A549 (cell line): Measurements from ENCODE around the gene BAHD1. TPM values are rescaled to one million over a fixed set of nuclear protein-coding genes. Genes with fewer than 3 reads are reported as not detected.

Source experiments
- ATAC-seq, 2 experiments: fragments of 200-7000 bp in 1 of 2; fragments of >200 bp in 1 of 2; cut with Nextera tagmentation in 1 of 2; cut with Tn5 transposase in 1 of 2; 3 replicates each; pipeline versions ENCODE4 v1.8.0 to v1.9.1; 2018 to 2020; ENCODE audit warnings: mild to moderate bottlenecking in 1 of 2, moderate library complexity in 1 of 2
- CTCF ChIA-PET: fragments of 300-600 bp; sonication (Branson Sonifier 250); formaldehyde crosslinking; extraction: SDS; loops from one replicate; lab custom pipeline; 2021; ENCODE audit warnings: antibody characterized with exemption, inconsistent platforms; lab: Yijun Ruan, JAX
- POLR2A ChIA-PET: fragments of 350-600 bp; formaldehyde crosslinking; extraction: SDS; loops from one replicate; lab custom pipeline; 2021; ENCODE audit warnings: antibody characterized with exemption, inconsistent platforms; lab: Yijun Ruan, JAX
- DNase-seq, 2 experiments: peaks; one replicate each; pipeline versions ENCODE4 v3.0.0 to v3.0.0-alpha.2; 2011 to 2016; ENCODE audit warnings: low read depth in 1 of 2, low spot score in 1 of 2
- FAIRE-seq: peaks from 2 replicates; lab custom pipeline; 2011; peaks lifted over from hg19 to GRCh38; lab: Jason Lieb, UNC
- H3K27ac ChIP-seq, 2 experiments: fragments of >200 bp; sonication (Bioruptor Twin); formaldehyde crosslinking; 3 replicates each; pipeline ENCODE4 v1.5.1; 2016 to 2017
- H3K4me1 ChIP-seq: fragments of >200 bp; sonication (Bioruptor Twin); formaldehyde crosslinking; 3 replicates; pipeline ENCODE4 v1.6.1; 2016
- H3K4me2 ChIP-seq: fragments of >200 bp; sonication (Bioruptor Twin); formaldehyde crosslinking; 3 replicates; pipeline ENCODE4 v1.6.1; 2016
- H3K4me3 ChIP-seq: fragments of >200 bp; sonication (Bioruptor Twin); formaldehyde crosslinking; 3 replicates; pipeline ENCODE4 v1.5.1; 2016
- H3K9me3 ChIP-seq: fragments of >200 bp; sonication (Bioruptor Twin); formaldehyde crosslinking; 3 replicates; pipeline ENCODE4 v1.6.1; 2016
- EP300 ChIP-seq, 2 experiments: fragments of >200 bp; sonication (Bioruptor Twin); formaldehyde crosslinking; IDR thresholded peaks; 2 replicates in 1 of 2; 3 replicates in 1 of 2; pipeline ENCODE4 v1.6.1; 2016 to 2017
- ESRRA ChIP-seq: fragments of 150-350 bp; IDR thresholded peaks from 2 replicates; pipeline ENCODE4 v1.6.1; 2014; ENCODE audit warnings: mild to moderate bottlenecking, low read length, borderline replicate concordance
- HMGXB4 ChIP-seq: fragments of 250-450 bp; sonication (Bioruptor Pico); IDR thresholded peaks from 2 replicates; pipeline ENCODE4 v1.5.0; 2021; ENCODE audit warnings: mild to moderate bottlenecking, moderate library complexity, borderline replicate concordance
- HOXB5 ChIP-seq: fragments of 250-450 bp; sonication (Bioruptor Pico); IDR thresholded peaks from 2 replicates; pipeline ENCODE4 v1.5.0; 2020; ENCODE audit warnings: mild to moderate bottlenecking, moderate library complexity
- KDM5A ChIP-seq: fragments of 200-600 bp; sonication (generic); IDR thresholded peaks from 2 replicates; pipeline ENCODE4 v1.6.1; 2016; ENCODE audit warnings: antibody characterized with exemption, mild to moderate bottlenecking
- MAFK ChIP-seq: fragments of 450-650 bp; IDR thresholded peaks from 2 replicates; pipeline ENCODE4 v1.6.1; 2014; ENCODE audit not compliant: partially characterized antibody
- MAZ ChIP-seq: fragments of 150-350 bp; IDR thresholded peaks from 2 replicates; pipeline ENCODE4 v1.6.1; 2014; ENCODE audit warnings: antibody characterized with exemption, low read depth, low read length, borderline replicate concordance
- NFE2L2 ChIP-seq: fragments of 150-350 bp; conservative IDR thresholded peaks from 2 replicates; pipeline ENCODE4 v1.6.1; 2014; ENCODE audit warnings: low read length
- NPAS2 ChIP-seq: fragments of 250-450 bp; sonication (Bioruptor Pico); IDR thresholded peaks from 2 replicates; pipeline ENCODE4 v1.8.0; 2022; ENCODE audit warnings: mild to moderate bottlenecking, moderate library complexity, borderline replicate concordance
- NR3C1 ChIP-seq: fragments of >200 bp; sonication (Bioruptor Twin); formaldehyde crosslinking; IDR thresholded peaks from 3 replicates; pipeline ENCODE4 v1.6.1; 2017
- PHF8 ChIP-seq: fragments of 200-600 bp; sonication (generic); IDR thresholded peaks from 2 replicates; pipeline ENCODE4 v1.6.1; 2016; ENCODE audit warnings: low read depth, mild to moderate bottlenecking, antibody characterized with exemption, moderate library complexity, borderline replicate concordance
- POLR2A ChIP-seq: IDR thresholded peaks from 2 replicates; pipeline ENCODE4 v1.6.1; 2012; ENCODE audit warnings: mild to moderate bottlenecking, low read length
- RARB ChIP-seq: fragments of 250-450 bp; sonication (Bioruptor Pico); IDR thresholded peaks from 2 replicates; pipeline ENCODE4 v1.8.0; 2021; ENCODE audit warnings: mild to moderate bottlenecking, moderate library complexity
- RCOR1 ChIP-seq: fragments of 150-350 bp; IDR thresholded peaks from 2 replicates; pipeline ENCODE4 v1.6.1; 2014; ENCODE audit warnings: antibody characterized with exemption, low read length, low read depth
- RFX5 ChIP-seq: fragments of 450-650 bp; IDR thresholded peaks from 2 replicates; pipeline ENCODE4 v1.7.1; 2014; ENCODE audit warnings: antibody characterized with exemption, mild to moderate bottlenecking, moderate library complexity
- RNF2 ChIP-seq: fragments of 200-600 bp; sonication (generic); IDR thresholded peaks from 2 replicates; pipeline ENCODE4 v1.6.1; 2016; ENCODE audit warnings: low read depth, mild to moderate bottlenecking, antibody characterized with exemption, moderate library complexity, borderline replicate concordance
- SREBF2 ChIP-seq: fragments of 450-650 bp; IDR thresholded peaks from 2 replicates; pipeline ENCODE4 v1.6.1; 2014; ENCODE audit warnings: mild to moderate bottlenecking, moderate library complexity
- TFCP2L1 ChIP-seq: fragments of 250-450 bp; sonication (Bioruptor Pico); IDR thresholded peaks from 2 replicates; pipeline ENCODE4 v1.5.0; 2021; ENCODE audit warnings: mild to moderate bottlenecking
- ZNF302 ChIP-seq: fragments of 250-450 bp; sonication (Bioruptor Pico); IDR thresholded peaks from 2 replicates; pipeline ENCODE4 v1.9.0; 2021; ENCODE audit warnings: inconsistent platforms, mild to moderate bottlenecking, moderate library complexity
- ZSCAN20 ChIP-seq: fragments of 250-450 bp; sonication (Bioruptor Pico); IDR thresholded peaks from 2 replicates; pipeline ENCODE4 v1.8.0; 2022; ENCODE audit warnings: mild to moderate bottlenecking, moderate library complexity
- WGBS: methylation state at CpG from one replicate; pipeline ENCODE4 v1.1.6; 2017; ENCODE audit errors: missing lambda C conversion rate; 5-methylcytosine and 5-hydroxymethylcytosine counted together
- polyA plus RNA-seq, 4 experiments: library from polyadenylated mRNA; depleted of rRNA in 3 of 4; stranded (reverse); fragments of >200 nt; fragmentation: RNase III in 1 of 4; extraction: RNeasy Plus Mini Kit Qiagen cat#74134 plus additional on column Dnase treatment in 1 of 4; gene quantifications; 2 replicates in 3 of 4; 3 replicates in 1 of 4; pipeline ENCODE4 v1.2.3, GENCODE V29; 2011 to 2017
- TF ChIP-seq, protein P1 (sequence below): fragments of >200 bp; sonication (Bioruptor Twin); formaldehyde crosslinking; IDR thresholded peaks from 3 replicates; pipeline ENCODE4 v1.5.1; 2016
- TF ChIP-seq, protein P2 (sequence below): fragments of >200 bp; sonication (Bioruptor Twin); formaldehyde crosslinking; IDR thresholded peaks from 2 replicates; pipeline ENCODE4 v1.6.1; 2016
- TF ChIP-seq, protein P3 (sequence below): fragments of 150-350 bp; IDR thresholded peaks from 2 replicates; pipeline ENCODE4 v1.6.1; 2014; ENCODE audit warnings: low read depth, mild to moderate bottlenecking, low read length

The BAHD1 gene
- polyA plus RNA-seq, 2 of the 4 experiments (the other 2 are of a cell fraction): 2.3 to 11.1 TPM

- Histone ChIP-seq H3K9me3 (no peaks in the 10 kb centered on the region), H3K27ac (no peak overlapping the region), H3K4me2 (no peak overlapping the region), H3K4me3 (no peak overlapping the region), H3K4me1 (peaks cover 2% of the 10 kb centered on the region; the same call in 1 of the 3 replicates)
- POLR2A ChIA-PET: no interaction called here
- CTCF ChIA-PET: interaction anchor here (1.5 kb wide), 1 partner anchor 65 kb away, joined by 4 read pairs; no protein-coding TSS in a partner anchor
- 70% methylated on average over 3 of the region's 3 CpGs for WGBS
- no peak for DNase-seq
- TF ChIP-seq EP300 (IDR thresholded peaks at IDR 0.05): no peak
- TF ChIP-seq RCOR1: no peak
- no peak for TF ChIP-seq SREBF2
- TF ChIP-seq ESRRA: no peak
- TF ChIP-seq MAFK: no peak
- TF ChIP-seq, protein P1, sequence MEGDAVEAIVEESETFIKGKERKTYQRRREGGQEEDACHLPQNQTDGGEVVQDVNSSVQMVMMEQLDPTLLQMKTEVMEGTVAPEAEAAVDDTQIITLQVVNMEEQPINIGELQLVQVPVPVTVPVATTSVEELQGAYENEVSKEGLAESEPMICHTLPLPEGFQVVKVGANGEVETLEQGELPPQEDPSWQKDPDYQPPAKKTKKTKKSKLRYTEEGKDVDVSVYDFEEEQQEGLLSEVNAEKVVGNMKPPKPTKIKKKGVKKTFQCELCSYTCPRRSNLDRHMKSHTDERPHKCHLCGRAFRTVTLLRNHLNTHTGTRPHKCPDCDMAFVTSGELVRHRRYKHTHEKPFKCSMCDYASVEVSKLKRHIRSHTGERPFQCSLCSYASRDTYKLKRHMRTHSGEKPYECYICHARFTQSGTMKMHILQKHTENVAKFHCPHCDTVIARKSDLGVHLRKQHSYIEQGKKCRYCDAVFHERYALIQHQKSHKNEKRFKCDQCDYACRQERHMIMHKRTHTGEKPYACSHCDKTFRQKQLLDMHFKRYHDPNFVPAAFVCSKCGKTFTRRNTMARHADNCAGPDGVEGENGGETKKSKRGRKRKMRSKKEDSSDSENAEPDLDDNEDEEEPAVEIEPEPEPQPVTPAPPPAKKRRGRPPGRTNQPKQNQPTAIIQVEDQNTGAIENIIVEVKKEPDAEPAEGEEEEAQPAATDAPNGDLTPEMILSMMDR: no peak
- no peak for TF ChIP-seq RNF2
- TF ChIP-seq HMGXB4: no peak
- TF ChIP-seq RFX5: no peak
- TF ChIP-seq, protein P2, sequence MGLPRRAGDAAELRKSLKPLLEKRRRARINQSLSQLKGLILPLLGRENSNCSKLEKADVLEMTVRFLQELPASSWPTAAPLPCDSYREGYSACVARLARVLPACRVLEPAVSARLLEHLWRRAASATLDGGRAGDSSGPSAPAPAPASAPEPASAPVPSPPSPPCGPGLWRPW: no peak
- no peak for TF ChIP-seq NR3C1
- TF ChIP-seq RARB (CRISPR knock-in tag): no peak
- TF ChIP-seq TFCP2L1 (CRISPR knock-in tag): no peak
- ATAC-seq: no peak
- FAIRE-seq: no peak
Measured at GRCh38 chr15:40409366-40409765, 31.4 kb upstream of the BAHD1 start.

DNA sequence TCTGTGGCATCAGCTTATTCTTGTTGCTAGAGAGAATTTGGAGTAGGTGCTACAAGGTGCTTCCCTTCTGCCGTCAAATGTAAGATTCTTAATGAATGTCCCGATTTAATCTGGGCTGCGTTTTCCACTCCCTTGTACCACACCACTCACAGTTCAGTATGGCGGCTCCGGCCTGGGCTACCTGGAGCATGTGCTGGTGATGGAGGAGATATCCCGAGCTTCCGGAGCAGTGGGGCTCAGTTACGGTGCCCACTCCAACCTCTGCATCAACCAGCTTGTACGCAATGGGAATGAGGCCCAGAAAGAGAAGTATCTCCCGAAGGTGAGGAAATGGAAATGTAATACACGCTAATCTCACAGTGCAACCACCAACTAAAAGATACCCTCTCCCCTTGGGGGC, 30.3 kb upstream of the BAHD1 start:
- DNase-seq (no peak), ATAC-seq (no peak)
- Histone ChIP-seq H3K4me2 (no peak overlapping the region), H3K27ac (no peak overlapping the region)
- WGBS: 90% methylated on average over 10 of the region's 11 CpGs
- TF ChIP-seq MAZ: no peak
- TF ChIP-seq HOXB5: no peak
- no peak for TF ChIP-seq KDM5A
- no peak for TF ChIP-seq POLR2A
- TF ChIP-seq, protein P3, sequence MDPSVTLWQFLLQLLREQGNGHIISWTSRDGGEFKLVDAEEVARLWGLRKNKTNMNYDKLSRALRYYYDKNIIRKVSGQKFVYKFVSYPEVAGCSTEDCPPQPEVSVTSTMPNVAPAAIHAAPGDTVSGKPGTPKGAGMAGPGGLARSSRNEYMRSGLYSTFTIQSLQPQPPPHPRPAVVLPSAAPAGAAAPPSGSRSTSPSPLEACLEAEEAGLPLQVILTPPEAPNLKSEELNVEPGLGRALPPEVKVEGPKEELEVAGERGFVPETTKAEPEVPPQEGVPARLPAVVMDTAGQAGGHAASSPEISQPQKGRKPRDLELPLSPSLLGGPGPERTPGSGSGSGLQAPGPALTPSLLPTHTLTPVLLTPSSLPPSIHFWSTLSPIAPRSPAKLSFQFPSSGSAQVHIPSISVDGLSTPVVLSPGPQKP: no peak
- no peak for TF ChIP-seq PHF8
- no peak for TF ChIP-seq ZNF302 (CRISPR knock-in tag)
- no peak for TF ChIP-seq TFCP2L1 (CRISPR knock-in tag)
- TF ChIP-seq ZSCAN20: no peak
- no peak for TF ChIP-seq RFX5
- no peak for TF ChIP-seq NPAS2 (CRISPR knock-in tag)
- TF ChIP-seq NFE2L2: no peak
- TF ChIP-seq, all 56 proteins: peak for 0
- ChIA-PET CTCF (interaction anchor here (1.6 to 5.2 kb wide), 3 partner anchors 11 to 66 kb away, joined by 7 to 27 read pairs (median 7); no protein-coding TSS in a partner anchor), POLR2A (no interaction called here)
- H3K4me1 ChIP-seq: no peaks in the 10 kb centered on the region
- no peak for FAIRE-seq
- no peak overlapping the region for H3K4me3 ChIP-seq
- H3K9me3 ChIP-seq: no peaks in the 10 kb centered on the region
